Stimulated activated CD8-positive, alpha-beta memory T cell treated with anti-CD3 and anti-CD28 coated beads, Interleukin-15, amount 100 ng/mL, for 24 hours (primary cell): ENCODE results near the gene FBN1.

Source experiments
- DNase-seq: peaks from one replicate; pipeline ENCODE4 v3.0.0-alpha.2; 2020; ENCODE audit warnings: low read depth

FBN1 gene

DNA sequence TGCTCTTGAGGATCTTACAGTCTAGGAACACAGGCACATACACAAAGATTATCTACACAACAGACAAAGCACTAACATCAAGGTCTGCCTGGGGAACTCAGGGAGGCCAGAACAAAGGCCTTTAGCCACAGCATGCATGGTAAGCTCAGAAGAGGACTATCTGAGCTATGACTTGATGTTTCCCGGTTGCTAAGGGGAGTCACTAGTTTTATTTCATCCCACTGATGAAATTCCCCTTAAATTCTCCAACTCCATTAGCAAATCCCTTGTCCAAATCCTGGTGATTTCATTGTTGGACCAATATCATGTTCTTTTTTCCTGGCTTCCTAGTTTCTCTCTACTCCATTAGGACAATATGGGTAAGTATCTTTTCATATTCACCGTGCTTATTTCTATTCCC is 23.3 kb downstream of the FBN1 start:
- no peak for DNase-seq

DNA sequence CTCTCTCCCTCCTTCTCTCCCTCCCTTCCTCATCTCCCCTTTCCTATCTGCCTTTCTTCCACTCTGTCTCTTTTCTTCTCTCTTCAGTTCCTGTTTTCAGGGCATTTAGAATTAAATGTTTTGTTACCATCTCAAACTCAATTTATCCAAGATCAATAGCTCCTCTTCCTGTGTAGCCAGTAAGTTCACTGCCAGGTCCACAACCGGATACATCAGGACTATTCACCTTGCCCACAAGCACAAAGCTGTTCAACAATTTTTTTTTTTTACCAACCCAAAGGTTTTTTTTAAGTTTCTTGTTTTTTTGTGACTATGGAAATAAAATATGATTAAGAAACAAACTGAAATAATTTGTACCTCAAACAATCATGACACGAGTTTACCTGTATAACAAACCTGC is 26.1 kb downstream of the FBN1 start:
- DNase-seq, result no peak

DNA sequence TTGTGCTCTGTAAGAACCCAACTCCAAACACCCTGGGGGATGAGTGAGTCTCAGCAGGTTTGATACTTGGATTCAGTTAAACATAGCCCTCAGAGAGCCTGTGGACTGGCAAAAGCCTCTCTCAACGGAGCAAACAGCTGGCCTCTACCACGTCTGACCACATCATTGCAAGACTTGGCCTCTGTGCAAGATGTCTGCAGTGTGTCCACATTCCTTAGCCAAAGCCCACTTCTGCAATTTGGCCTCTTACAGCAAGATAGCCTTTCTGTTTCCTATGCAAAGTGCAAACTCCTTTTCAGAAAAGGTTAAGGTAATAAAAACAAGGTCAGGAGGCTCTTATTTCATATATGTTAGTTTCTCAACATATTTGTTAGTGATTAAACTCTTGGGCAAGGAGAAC is 27.9 kb downstream of the FBN1 start:
- DNase-seq, result no peak

DNA sequence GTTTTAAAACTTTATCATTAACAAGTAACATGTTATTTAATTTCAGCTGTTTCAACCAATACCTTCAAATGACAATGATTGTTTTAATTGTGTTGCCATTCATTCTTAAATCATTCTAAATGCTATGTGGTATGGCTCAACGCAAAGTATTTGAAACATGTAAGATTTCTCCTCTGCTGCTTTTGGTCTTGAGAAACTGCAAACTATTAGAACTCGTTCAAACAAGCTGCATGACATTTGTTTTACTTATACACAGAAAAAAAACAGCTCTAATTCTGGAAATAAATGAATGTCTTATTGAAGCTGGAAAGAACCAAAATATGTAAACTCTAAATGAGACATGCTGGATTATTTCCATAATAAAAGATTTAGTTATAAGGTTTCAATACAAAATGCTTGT is 29.3 kb downstream of the FBN1 start:
- no peak for DNase-seq

DNA sequence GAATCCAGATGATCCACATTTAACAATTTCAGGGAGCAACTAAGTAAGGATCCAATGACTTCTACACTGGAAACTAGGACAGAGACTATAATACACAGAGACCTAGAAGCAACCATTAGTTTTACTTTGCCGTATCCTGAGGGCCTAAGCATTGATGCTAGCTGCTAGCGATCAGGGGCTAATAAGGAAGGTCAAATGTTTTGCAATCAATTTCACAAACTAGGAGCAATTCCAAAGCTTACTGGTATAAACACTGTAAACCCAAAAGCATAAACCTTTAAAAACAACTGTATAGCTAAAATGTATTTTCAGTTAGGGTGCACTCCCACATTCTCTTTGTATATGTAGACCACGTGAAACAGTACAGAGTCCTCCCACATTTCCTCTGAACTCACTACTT is 31.5 kb downstream of the FBN1 start:
- DNase-seq, result no peak

DNA sequence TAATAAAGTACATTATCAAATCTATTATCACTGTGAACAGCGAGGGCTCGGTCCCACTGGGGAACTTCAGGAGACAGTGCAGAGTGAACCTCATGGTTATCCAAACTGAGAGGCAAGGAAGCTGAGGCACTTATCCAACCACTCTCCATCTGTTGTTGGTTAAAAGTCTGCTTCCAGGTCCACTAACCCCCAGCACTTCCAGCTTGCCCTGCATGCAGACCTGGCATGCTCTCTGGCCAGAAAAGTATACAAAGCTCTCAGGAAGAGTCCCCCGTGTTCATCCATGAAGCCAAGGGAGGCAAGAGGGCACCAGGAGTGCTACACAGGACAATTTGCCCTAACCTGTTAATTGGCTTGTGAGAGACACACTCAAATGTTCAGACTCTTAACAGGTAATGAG is 36.0 kb downstream of the FBN1 start:
- DNase-seq, result no peak

DNA sequence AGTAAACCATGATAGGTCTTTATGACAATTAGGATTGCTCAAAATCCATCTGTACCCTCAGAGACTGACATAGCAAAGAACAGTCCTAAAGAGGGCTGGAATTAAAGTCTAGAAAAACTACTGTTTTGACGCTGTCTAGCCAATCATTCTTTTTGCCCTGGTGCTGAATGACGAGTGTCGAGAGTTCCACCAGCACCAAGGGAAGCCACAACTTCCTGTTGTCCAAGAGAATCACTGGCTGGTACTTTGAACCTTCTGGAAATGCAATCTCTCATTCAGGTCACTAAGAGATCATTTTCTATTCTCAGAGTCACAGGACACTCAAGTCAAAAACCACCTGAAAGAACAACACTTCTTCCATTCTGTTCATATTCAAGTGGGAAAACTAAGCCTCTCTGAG is 37.7 kb downstream of the FBN1 start:
- DNase-seq, result no peak

DNA sequence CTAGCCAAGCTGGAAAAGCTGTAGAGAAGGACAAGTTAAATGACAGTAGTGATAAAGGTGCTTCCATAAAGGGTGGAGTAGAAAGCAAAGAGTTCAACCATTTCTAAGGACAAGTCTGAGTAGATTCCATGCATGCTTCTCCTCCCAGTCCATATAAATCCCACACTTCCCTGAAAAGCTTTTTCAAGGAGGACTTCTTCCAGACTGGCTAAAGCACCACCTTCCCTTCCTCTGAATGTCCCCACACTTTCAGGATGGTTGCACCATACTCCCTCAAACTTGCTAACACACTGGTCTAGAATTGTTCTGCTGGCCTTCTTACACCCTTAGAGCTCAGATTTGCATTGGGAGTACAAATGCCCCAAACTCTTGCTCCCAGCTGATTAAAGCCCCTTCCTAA is 40.9 kb downstream of the FBN1 start:
- DNase-seq, result no peak

DNA sequence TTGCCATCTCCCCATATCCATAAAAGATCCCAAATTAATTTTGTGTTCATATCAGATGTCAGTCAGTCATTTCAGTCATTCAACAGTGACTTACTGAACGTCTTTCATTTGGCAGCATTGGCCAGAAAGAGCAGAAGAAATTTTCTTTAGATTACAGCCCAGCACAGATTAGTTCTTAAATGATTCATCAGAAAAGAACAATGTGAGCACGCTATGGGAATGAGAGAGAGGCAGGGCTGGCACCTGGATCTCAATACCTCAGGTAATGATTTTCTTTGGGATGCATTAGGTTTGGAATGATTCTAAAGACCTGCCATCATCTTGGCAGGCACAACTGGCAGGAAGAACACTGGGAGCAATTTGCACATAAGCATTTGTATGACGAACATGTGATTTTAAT is 41.6 kb downstream of the FBN1 start:
- no peak for DNase-seq

DNA sequence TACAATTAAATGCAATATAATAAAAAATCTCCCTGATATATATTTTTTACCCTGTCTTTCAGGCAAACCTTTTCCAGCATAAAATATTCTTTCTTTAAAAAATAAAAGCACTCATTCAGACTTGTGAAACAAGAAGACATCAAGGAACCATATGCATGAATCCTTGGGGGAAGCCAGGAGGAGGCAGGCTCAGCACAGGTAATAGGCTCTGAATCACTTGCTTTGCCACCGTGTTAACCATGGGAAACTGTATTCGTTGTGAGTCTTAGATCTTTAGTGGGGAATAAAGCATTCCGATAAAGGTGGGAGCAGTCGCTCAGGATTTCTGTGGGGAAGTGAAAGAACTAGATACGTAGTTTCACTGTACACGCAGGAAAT is 42.4 kb downstream of the FBN1 start:
- DNase-seq, result no peak

DNA sequence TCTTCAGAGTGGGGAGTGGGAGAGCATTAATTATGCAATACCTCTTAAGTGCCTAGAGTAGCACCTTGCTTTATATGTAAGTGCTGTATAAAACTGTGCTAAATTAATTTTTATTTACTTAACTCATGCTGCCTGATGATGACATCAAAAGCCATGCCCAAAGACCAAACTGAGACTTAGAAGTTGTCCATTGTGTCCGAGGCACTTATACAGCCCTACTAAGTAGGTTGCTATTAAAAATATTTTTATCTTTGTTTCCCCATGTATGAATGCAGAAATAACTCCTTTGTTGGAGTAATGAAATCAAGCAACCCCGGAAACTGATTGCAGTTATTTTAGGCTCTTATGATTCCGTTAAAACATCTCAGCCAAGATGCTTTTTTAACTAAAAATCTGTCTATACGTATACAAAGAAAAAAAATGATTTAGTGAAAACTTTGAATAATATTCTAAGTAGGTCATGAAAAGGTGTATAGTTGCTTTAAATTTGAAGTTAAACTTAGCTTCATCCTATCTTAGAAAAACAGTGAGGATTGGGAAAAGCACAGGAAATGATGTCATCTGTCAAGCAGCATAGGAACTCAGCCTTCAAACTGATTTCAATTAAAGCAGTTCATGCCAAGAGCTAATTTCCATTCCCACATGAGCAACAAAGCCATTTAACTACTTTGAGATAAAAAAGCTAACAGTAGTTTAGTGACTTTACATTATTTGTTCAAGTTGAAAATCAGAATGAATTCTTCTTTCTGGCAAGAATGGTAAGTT is 43.0 kb downstream of the FBN1 start:
- DNase-seq, result no peak

DNA sequence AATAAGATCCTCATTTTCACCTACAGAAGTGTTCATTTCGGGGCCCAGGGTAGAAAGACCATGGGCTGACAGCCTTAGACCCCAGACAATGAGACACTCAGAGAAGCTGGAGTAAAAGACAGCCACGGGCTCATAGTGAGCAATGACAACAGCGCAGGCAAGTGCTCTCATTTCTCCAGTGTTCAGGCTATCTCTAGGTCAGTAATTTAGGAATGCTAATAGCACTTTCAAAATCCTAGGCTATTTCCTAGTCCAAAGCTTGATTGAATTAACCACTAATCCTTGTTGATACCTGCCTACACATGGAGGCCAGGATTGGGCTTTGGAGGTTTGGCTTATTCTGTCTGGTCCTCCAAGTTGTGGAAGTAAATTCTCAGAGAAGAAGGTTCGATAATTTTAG is 44.4 kb downstream of the FBN1 start:
- no peak for DNase-seq

DNA sequence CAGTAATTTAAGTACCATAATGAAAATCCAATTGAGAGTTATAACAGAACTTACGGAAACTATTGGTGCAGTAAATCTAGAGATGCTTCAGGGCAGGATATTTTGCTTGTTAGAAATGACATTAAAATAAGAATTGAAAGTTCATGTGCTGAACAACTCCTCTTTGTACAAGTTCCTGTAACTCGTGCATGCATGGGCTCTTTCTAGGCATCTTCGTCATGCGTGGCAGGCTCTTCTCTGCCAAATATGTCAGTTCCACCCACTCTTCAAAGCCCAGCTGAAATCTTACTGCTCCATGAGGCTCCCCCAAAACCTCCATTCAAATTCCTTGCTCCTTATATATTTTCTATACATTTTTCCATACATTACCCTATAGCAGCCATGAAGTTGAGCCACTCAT is 48.7 kb downstream of the FBN1 start:
- DNase-seq, result no peak

DNA sequence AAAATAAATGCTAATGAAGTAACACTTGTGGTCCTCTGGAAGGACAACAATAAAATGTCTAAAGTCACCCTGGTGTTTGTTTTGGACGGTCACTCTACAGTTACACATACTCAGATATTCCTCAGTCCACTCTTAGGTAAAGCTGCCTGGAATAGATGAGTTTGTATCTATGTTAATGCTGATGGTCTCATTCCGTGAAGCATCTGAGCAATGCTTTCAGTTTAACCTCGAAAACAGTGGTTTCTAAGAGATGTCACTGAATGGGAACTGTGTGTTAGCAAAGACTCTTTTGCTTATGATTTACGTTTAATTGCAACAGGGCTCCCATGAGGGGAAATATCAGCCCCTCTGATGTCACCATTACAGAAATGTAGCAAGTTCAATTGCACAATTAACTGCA is 49.1 kb downstream of the FBN1 start:
- DNase-seq, result no peak

DNA sequence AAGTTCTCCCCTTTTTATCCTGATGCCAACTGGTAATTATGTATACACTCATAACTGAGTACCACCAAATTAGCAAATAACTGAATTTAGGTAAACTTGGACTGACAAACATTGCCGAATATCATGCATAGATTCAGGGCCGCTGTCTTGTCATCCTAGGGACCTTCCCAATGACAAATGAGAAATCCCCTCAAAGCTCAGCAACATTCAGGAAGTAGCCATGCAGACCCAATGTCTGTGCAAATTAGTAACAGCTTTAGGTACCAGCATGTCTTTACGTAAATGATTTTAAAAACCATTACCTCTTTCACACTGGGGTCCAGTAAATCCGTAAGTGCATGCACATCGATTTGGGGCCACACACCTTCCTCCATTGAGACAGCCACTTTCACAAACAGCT is 49.5 kb downstream of the FBN1 start:
- DNase-seq, result no peak

DNA sequence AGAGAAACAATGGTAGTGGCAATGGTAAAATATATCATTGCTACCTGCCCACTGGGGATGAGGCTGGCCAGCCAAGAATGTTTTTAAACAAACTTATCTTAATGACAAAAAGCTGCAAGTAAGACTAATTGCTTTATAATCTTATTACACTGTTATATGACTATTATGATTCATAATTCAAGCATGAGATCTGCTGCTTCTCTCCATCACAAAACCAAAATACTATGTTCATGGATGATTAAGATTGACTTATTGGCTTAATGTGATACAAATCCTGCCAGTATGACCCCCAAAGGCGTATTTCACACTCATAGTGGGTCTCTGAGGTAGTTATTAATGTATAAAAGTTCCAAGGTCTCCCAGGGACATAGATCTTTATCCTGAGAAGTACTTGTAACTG is 52.6 kb downstream of the FBN1 start:
- DNase-seq, result no peak

DNA sequence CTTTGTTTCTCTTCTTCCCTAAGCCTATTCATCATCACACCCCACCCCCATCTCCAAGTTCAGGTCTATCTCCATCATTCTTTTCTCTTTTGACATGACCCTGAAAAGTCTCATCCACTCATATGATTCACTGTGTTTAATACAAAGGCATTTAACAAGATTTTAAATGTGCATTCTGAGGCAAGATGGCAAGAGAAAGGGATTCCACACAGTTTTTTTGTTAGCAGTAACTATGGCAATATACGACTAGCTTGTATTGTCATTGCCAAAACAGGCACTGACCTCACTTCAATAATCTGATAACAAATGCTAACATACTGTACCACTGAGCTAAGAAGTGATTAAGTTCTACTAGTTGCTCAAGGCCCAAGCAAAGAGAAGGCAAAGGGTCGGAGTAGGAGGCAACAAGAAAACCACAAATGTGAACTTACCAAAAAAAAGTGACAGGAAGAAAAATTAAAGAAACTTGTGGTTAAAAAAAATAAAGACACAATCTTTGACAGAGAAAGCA is 53.2 kb downstream of the FBN1 start:
- no peak for DNase-seq

DNA sequence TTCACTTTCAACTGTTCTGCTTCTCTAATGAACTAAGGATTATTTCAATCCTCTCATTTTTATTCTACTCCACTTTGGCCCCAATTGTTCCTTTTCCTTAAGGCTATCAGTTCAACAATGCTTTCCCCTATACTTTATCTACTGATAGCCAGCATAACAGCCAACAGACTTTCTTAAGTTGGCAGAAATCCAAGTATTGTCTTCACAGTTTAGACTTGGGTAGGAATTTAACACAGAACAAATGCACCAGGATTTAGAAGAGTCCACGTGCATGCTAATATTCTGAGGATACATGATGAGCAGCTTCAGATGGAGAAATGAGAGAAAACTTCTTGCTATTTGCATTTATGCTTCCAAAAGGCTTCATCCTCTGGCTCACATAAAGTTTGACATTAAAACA is 54.8 kb downstream of the FBN1 start:
- no peak for DNase-seq

DNA sequence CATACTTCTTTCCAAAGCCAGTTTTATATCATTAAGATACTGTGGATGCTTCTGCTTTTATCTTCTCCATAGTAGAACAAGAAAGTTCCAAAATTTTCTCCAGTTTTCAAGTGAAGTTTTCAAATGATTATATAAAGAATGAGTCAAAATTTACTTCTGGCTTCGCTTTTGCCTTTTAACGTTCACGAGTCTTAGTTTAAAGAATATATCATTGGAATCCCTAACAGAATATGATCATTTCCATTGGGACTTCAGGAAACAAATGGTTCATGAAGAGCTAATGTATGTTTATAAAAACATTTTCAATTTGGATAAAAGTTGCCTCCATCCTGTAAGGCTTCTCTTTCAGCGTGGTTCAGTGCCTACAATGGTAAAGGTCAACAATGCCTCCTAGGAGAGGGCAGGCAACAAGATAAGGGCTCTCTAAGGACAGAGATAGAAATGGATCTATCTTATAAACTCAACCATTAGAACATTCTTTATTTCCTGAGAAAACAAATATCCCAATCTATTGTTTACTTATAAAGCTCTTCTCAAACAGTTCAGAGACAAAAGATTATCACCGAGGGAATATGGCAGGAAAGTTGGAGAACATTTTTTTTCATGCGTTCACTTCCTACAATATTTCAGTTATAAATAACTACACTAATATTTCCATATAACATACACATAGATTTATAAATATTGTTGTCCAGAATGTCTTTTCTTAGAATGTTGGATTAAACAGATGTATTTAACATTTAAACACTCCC is 60.5 kb downstream of the FBN1 start:
- no peak for DNase-seq

DNA sequence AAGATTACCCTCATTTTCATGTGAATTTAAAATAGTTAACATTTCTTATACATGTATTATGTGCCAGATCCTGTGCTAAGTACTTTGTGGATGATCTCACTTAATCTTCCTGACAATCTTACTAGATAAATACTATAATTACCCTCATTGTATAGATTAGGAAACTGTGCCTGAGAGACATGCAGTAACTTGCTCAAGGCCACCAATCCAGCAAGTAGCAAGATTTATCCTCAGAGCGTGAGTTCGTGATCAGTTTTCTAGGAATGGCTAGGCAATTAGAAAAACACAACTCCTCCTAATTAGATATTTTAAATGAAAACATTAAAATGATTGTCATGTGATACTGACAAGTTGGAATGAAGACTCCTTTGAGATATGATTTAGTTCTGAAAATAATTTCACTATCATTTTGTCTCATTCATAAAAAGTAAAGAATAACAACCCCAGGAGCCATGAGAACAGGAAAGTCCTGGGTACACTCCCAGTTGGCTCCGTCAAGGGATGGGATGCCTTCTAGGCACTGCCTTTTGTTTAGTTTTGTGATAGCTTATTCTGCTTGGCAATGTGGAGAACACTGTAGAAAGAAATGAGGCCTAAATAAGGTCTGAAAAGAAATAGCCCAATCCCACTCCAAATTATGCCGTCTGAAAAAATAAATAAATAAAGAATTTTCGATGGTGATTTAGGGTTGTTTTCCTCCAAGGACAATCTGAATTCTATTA is 61.3 kb downstream of the FBN1 start:
- no peak for DNase-seq

DNA sequence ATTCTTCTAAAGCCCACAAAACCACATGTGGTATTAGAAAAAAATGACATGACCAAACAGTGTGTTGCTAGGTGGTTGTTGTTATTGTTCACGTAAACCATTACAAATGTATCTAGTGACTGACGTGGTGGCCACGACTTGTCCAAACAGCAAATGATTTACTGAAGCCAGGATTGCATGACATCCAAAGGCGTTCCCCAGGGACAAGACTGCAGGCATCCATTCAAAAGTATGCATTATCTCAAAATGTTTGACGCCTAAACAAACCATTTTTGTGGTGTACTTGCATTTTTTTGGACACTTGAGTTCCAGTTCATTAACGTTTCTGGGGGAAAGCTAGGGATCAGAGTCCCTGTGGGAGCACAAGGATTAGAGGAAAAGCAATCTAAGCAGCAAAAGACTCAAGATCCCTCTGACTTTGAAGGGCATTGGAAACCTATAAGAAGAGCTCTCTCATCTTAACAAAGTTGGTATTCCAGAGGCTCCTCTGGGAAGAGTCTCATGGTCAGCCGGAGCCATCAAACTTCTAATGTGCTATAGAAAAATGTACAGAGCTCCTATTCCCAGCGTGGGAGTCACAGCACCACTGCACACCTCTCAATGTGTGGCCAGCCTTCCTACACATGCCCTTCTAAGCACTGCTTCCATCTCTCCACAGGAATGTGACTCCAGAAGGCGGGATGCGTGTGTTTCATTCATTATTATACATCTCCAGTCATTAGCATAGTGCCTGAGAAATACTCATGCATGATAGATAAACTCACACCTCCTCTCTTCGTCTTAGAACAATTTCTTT is 62.9 kb downstream of the FBN1 start:
- DNase-seq, result no peak

DNA sequence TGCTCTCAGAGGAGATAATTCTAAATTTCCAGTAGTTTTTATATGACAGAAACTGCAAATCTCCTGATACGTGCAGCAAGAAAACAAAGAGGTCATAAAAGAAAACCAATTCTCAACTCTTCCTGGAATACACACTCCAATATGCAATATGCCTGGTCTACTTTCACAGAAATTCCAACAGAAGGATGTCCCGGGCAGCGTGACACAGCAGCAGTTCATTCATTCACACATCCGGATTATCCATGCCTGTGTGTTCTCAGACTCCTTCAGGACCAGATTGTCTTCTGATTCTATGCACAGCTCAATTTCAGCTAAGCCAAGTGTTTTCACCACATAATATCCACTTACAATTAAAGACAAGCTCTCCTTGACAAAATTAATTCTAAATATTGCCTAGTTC is 64.3 kb downstream of the FBN1 start:
- DNase-seq, result no peak
